Measurements from ENCODE around the gene SLIT3. TPM values are rescaled to one million over a fixed set of nuclear protein-coding genes. Genes with fewer than 3 reads are reported as not detected.

The SLIT3 gene
- total RNA-seq, 1 experiment from 2014 or later = 0.92 TPM

DNA sequence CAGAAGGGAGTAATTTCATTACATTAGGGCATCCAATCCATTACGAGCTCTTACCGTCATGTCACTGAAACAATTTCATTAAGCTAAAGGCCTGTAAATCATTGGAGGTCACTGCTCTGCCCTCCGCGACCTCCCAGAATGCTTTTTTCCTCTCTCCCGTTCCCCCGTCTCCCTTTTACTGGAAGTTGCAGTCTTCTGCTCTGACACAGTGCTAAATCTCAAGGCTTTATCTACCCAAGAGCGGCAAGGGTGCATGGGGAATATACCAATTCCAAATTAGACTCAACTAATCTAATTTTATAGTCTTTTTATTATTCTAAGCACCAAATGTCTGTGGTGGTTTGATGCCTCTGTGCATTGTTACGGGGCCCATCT lies 456.0 kb downstream of the SLIT3 start:
- Histone ChIP-seq H3K9me3 (ENCODE audit: control insufficient read depth, low read depth, low read length) (no peaks in the 10 kb centered on the region), H3K18ac (ENCODE audit: insufficient read length, low read depth, low read length) (no peak overlapping the region), H2BK120ac (ENCODE audit: low read depth, low read length, poor library complexity, severe bottlenecking) (no peak overlapping the region), H3K4me2 (ENCODE audit: insufficient read depth, insufficient read length, low read length) (no peak overlapping the region), H2AFZ (ENCODE audit: low read length) (no peak overlapping the region), H3K14ac (ENCODE audit: insufficient read depth, low read length) (no peak overlapping the region), H4K5ac (ENCODE audit: insufficient read length, low read depth, low read length) (no peak overlapping the region), H3T11ph (ENCODE audit: low read length) (no peak overlapping the region), H3K79me1 (ENCODE audit: insufficient read depth, low read depth, low read length, poor library complexity, severe bottlenecking) (no peaks in the 10 kb centered on the region), H4K8ac (replicated peaks; ENCODE audit: insufficient read length, low read depth, low read length) (no peak overlapping the region), H3K79me2 (ENCODE audit: insufficient read depth, low read length) (no peaks in the 10 kb centered on the region), H2BK12ac (ENCODE audit: insufficient read length, low read depth, low read length) (no peak overlapping the region), H3K27me3 (ENCODE audit: insufficient read depth, low read length) (no peaks in the 10 kb centered on the region), H3K4me1 (ENCODE audit: insufficient read depth, low read length) (no peaks in the 10 kb centered on the region), H2BK15ac (ENCODE audit: low read depth, low read length) (no peak overlapping the region), H3K4ac (ENCODE audit: low read depth, low read length) (no peak overlapping the region), H4K91ac (ENCODE audit: insufficient read length, low read depth, low read length) (no peak overlapping the region), H2BK20ac (ENCODE audit: low read depth, low read length, poor library complexity, severe bottlenecking) (no peak overlapping the region), H4K20me1 (ENCODE audit: control insufficient read depth, insufficient read depth, insufficient read length) (no peaks in the 10 kb centered on the region), H3K23ac (ENCODE audit: insufficient read length, low read depth, low read length) (no peak overlapping the region), H3K27ac (ENCODE audit: insufficient read length, low read depth, low read length) (no peak overlapping the region), H2AK5ac (ENCODE audit: insufficient read length, low read length) (no peak overlapping the region), H2BK5ac (ENCODE audit: insufficient read length, low read length) (no peak overlapping the region), H3K9ac (ENCODE audit: extremely low read depth, insufficient read length, low read length) (no peak overlapping the region), H3K56ac (ENCODE audit: insufficient read length, low read depth, low read length) (no peak overlapping the region), H3K23me2 (ENCODE audit: insufficient read length, low read depth, low read length, poor library complexity, severe bottlenecking) (peaks cover 2% of the 10 kb centered on the region)
- Mint-ChIP-seq H3K4me1 (peaks cover 5 to 7% of the 10 kb centered on the region in 2 experiments; a peak in 3 of 4 replicates), H3K36me3 (ENCODE audit: insufficient read depth in 1 of 3, low read depth in 3 of 3) (no peaks in the 10 kb centered on the region), H3K4me3 (no peak overlapping the region; a peak in 1 of 5 replicates), H3K27ac (no peak overlapping the region), H3K27me3 (ENCODE audit: low read depth) (peaks cover 71% of the 10 kb centered on the region), H3K9me3 (no peaks in the 10 kb centered on the region)
- WGBS (ENCODE audit: extremely low coverage, insufficient read length, low lambda C conversion rate) = no CpG with 5 or more reads among the region's 8 CpGs
- TF ChIP-seq, protein P1, sequence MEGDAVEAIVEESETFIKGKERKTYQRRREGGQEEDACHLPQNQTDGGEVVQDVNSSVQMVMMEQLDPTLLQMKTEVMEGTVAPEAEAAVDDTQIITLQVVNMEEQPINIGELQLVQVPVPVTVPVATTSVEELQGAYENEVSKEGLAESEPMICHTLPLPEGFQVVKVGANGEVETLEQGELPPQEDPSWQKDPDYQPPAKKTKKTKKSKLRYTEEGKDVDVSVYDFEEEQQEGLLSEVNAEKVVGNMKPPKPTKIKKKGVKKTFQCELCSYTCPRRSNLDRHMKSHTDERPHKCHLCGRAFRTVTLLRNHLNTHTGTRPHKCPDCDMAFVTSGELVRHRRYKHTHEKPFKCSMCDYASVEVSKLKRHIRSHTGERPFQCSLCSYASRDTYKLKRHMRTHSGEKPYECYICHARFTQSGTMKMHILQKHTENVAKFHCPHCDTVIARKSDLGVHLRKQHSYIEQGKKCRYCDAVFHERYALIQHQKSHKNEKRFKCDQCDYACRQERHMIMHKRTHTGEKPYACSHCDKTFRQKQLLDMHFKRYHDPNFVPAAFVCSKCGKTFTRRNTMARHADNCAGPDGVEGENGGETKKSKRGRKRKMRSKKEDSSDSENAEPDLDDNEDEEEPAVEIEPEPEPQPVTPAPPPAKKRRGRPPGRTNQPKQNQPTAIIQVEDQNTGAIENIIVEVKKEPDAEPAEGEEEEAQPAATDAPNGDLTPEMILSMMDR (conservative IDR thresholded peaks at IDR 0.05) = no peak
- no peak for DNase-seq
